DND-41 (cell line): Measurements from ENCODE around the gene PPARGC1A.

ENCODE experiments used
- ATAC-seq: fragments of 200-7000 bp; cut with Tn5 transposase; 3 replicates; pipeline ENCODE4 v1.9.1; 2021; ENCODE audit warnings: low read depth; ENCODE audit not compliant: insufficient read depth
- DNase-seq: peaks from one replicate; pipeline ENCODE4 v3.0.0-alpha.2; 2020
- H2AFZ ChIP-seq: 2 replicates; pipeline ENCODE4 v1.6.0; 2012; ENCODE audit warnings: low read depth, low read length
- H3K27ac ChIP-seq: 2 replicates; pipeline ENCODE4 v1.5.1; 2012; ENCODE audit warnings: low read length, inconsistent platforms
- H3K27me3 ChIP-seq: fragments of 200-600 bp; sonication (generic); 2 replicates; pipeline ENCODE4 v1.6.0; 2012; ENCODE audit warnings: low read length, mild to moderate bottlenecking, inconsistent platforms; ENCODE audit not compliant: insufficient read depth, poor library complexity
- H3K36me3 ChIP-seq: 2 replicates; pipeline ENCODE4 v1.5.1; 2012; ENCODE audit warnings: low read length, inconsistent platforms; ENCODE audit not compliant: insufficient read depth
- H3K4me1 ChIP-seq: 2 replicates; pipeline ENCODE4 v1.5.1; 2012; ENCODE audit warnings: mild to moderate bottlenecking, low read length; ENCODE audit not compliant: insufficient read depth
- H3K4me2 ChIP-seq: 2 replicates; pipeline ENCODE4 v1.6.0; 2012; ENCODE audit warnings: mild to moderate bottlenecking, moderate library complexity, low read length, inconsistent platforms; ENCODE audit not compliant: insufficient read depth
- H3K4me3 ChIP-seq, 2 experiments: fragments of 200-600 bp in 1 of 2; shearing (Covaris generic) in 1 of 2; 2 replicates each; pipeline ENCODE4 v1.5.1; 2012 to 2016; ENCODE audit warnings: inconsistent platforms in 2 of 2, low read length in 2 of 2, mild to moderate bottlenecking in 2 of 2, low read depth in 1 of 2, moderate library complexity in 1 of 2
- H3K79me2 ChIP-seq: 2 replicates; pipeline ENCODE4 v1.6.0; 2012; ENCODE audit warnings: low read length, inconsistent platforms; ENCODE audit not compliant: insufficient read depth
- H3K9ac ChIP-seq: 2 replicates; pipeline ENCODE4 v1.6.0; 2012; ENCODE audit warnings: low read depth, mild to moderate bottlenecking, inconsistent platforms, low read length, moderate library complexity
- H3K9me3 ChIP-seq: 2 replicates; pipeline ENCODE4 v1.5.1; 2012; ENCODE audit warnings: low read length, moderate library complexity, mild to moderate bottlenecking, inconsistent platforms; ENCODE audit not compliant: insufficient read depth, severe bottlenecking
- H4K20me1 ChIP-seq: 2 replicates; pipeline ENCODE4 v1.6.0; 2012; ENCODE audit warnings: low read length; ENCODE audit not compliant: insufficient read depth
- EZH2 ChIP-seq: IDR thresholded peaks from 3 replicates; pipeline ENCODE4 v1.6.1; 2012; ENCODE audit warnings: borderline replicate concordance, low read depth, mild to moderate bottlenecking, moderate library complexity, low read length, inconsistent platforms; ENCODE audit not compliant: severe bottlenecking
- TF ChIP-seq, protein P1 (sequence below): IDR thresholded peaks from 2 replicates; pipeline ENCODE4 v1.5.1; 2012; ENCODE audit warnings: borderline replicate concordance, low read length, moderate library complexity, mild to moderate bottlenecking; ENCODE audit not compliant: poor library complexity, severe bottlenecking; ENCODE audit errors: extremely low read depth

PPARGC1A gene

DNA sequence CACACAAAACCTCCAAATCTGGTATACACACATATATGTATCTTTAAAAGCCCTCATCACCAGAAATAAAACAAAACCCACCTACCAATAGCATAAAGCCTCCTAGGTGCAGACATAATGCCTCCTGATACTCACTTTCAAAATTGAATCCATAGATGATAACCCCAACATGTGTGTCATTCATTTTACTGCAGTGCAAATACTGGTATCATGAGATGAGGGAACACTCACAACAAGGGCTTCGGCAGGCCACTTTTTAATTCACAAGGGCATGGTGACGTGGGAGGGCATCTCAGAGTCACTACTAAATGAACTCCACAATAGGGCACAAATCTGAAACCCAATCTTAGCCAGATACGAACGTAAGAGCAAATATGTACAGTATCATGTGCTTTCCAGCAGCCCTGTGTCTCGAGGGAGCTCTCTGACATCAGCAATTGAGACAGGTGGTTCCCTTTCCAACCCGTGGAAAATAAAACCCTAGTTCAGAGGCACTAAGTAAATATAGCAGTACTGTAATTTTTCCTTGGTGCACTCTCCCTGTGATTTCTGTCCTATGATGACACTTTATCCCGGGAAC lies 14.1 kb upstream of the PPARGC1A start:
- H3K4me2 ChIP-seq = no peak overlapping the region
- no peaks in the 10 kb centered on the region for H3K36me3 ChIP-seq
- H4K20me1 ChIP-seq = no peaks in the 10 kb centered on the region
- no peak overlapping the region for H2AFZ ChIP-seq
- H3K4me1 ChIP-seq = no peaks in the 10 kb centered on the region
- H3K4me3 ChIP-seq = no peak overlapping the region
- no peak for DNase-seq
- no peak overlapping the region for H3K27ac ChIP-seq
- H3K9ac ChIP-seq = no peak overlapping the region
- H3K9me3 ChIP-seq = no peaks in the 10 kb centered on the region
- H3K27me3 ChIP-seq = no peaks in the 10 kb centered on the region
- TF ChIP-seq EZH2 = no peak
- TF ChIP-seq, protein P1, sequence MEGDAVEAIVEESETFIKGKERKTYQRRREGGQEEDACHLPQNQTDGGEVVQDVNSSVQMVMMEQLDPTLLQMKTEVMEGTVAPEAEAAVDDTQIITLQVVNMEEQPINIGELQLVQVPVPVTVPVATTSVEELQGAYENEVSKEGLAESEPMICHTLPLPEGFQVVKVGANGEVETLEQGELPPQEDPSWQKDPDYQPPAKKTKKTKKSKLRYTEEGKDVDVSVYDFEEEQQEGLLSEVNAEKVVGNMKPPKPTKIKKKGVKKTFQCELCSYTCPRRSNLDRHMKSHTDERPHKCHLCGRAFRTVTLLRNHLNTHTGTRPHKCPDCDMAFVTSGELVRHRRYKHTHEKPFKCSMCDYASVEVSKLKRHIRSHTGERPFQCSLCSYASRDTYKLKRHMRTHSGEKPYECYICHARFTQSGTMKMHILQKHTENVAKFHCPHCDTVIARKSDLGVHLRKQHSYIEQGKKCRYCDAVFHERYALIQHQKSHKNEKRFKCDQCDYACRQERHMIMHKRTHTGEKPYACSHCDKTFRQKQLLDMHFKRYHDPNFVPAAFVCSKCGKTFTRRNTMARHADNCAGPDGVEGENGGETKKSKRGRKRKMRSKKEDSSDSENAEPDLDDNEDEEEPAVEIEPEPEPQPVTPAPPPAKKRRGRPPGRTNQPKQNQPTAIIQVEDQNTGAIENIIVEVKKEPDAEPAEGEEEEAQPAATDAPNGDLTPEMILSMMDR = no peak
- ATAC-seq = no peak
- no peaks in the 10 kb centered on the region for H3K79me2 ChIP-seq

DNA sequence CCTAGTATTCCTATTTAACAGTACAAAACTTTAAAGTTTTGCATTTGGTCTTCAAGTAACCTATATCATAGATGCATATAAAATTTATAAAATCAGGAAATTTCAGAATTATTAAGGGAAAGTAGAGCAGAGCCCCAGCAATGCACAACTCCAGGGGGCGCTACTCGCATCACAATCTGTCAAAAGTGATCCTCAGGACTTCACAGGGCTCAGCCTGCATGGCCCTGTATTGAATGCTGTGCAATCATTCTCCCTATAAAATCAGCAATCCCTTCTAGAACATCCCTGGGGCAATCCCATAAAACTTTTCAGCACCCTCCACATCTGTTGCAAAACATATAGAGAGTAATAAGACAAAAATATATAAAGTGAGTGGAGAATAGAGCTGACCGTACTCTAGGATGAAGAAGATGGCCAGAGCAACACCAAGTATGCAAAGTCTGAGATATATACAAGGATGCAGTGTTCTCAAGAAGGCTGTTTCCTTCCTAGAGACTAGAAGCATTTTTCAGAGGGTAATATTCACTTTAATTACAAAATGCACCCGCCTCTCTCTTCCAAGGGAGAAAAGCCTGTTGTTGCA lies 12.5 kb upstream of the PPARGC1A start:
- no peaks in the 10 kb centered on the region for H4K20me1 ChIP-seq
- no peak for ATAC-seq
- no peak for DNase-seq
- no peak overlapping the region for H2AFZ ChIP-seq
- no peaks in the 10 kb centered on the region for H3K9me3 ChIP-seq
- no peaks in the 10 kb centered on the region for H3K36me3 ChIP-seq
- no peaks in the 10 kb centered on the region for H3K79me2 ChIP-seq
- no peaks in the 10 kb centered on the region for H3K4me1 ChIP-seq
- no peaks in the 10 kb centered on the region for H3K27me3 ChIP-seq
- TF ChIP-seq, protein P1 = peak; percentile 14
- TF ChIP-seq EZH2 = no peak
- no peak overlapping the region for H3K4me3 ChIP-seq
- H3K27ac ChIP-seq = no peak overlapping the region
- H3K4me2 ChIP-seq = no peak overlapping the region
- H3K9ac ChIP-seq = no peak overlapping the region

GRCh38 chr4:23900636-23901035 lies 10.8 kb upstream of the PPARGC1A start:
- Histone ChIP-seq H3K27me3 (no peaks in the 10 kb centered on the region), H3K36me3 (no peaks in the 10 kb centered on the region), H3K9me3 (no peaks in the 10 kb centered on the region), H2AFZ (no peak overlapping the region), H3K79me2 (no peaks in the 10 kb centered on the region), H3K27ac (no peak overlapping the region), H3K4me2 (no peak overlapping the region), H4K20me1 (no peaks in the 10 kb centered on the region), H3K9ac (no peak overlapping the region), H3K4me3 (no peak overlapping the region), H3K4me1 (no peaks in the 10 kb centered on the region)
- no peak for TF ChIP-seq EZH2
- TF ChIP-seq, protein P1 = no peak
- DNase-seq (no peak), ATAC-seq (no peak)
